Endodermal cell (in vitro differentiated cells): ENCODE data around the gene BRF1. TPM values are rescaled to one million over a fixed set of nuclear protein-coding genes. Genes with fewer than 3 reads are reported as not detected.

Experiments
- DNase-seq: peaks from one replicate; pipeline ENCODE4 v3.0.0-alpha.2; 2017
- H3K27ac ChIP-seq: 2 replicates; pipeline ENCODE4 v1.5.1; 2013; ENCODE audit warnings: mild to moderate bottlenecking, low read depth, low read length, moderate library complexity
- H3K27me3 ChIP-seq: 2 replicates; pipeline ENCODE4 v1.6.1; 2013; ENCODE audit warnings: mild to moderate bottlenecking, low read length, moderate library complexity; ENCODE audit not compliant: insufficient read depth, control insufficient read depth, poor library complexity, severe bottlenecking
- H3K36me3 ChIP-seq: 2 replicates; pipeline ENCODE4 v1.7.0; 2013; ENCODE audit warnings: mild to moderate bottlenecking, low read length, moderate library complexity; ENCODE audit not compliant: control insufficient read depth, insufficient read depth
- H3K4me1 ChIP-seq: one replicate; pipeline ENCODE4 v1.7.0; 2013; ENCODE audit warnings: low read length; ENCODE audit not compliant: control insufficient read depth, insufficient read depth
- H3K4me3 ChIP-seq: 2 replicates; pipeline ENCODE4 v1.5.1; 2013; ENCODE audit warnings: mild to moderate bottlenecking, low read length, moderate library complexity
- H3K9ac ChIP-seq: 2 replicates; pipeline ENCODE4 v1.6.1; 2013; ENCODE audit warnings: mild to moderate bottlenecking, low read length, moderate library complexity; ENCODE audit not compliant: poor library complexity, severe bottlenecking; ENCODE audit errors: extremely low read depth
- H3K9me3 ChIP-seq: 2 replicates; pipeline ENCODE4 v1.6.1; 2013; ENCODE audit warnings: mild to moderate bottlenecking, low read length, moderate library complexity; ENCODE audit not compliant: control insufficient read depth
- H3K27ac Mint-ChIP-seq: 2 replicates; pipeline ENCODE4 v1.8.0; 2020; ENCODE audit warnings: mixed read lengths
- H3K27me3 Mint-ChIP-seq: 2 replicates; pipeline ENCODE4 v1.8.0; 2021; ENCODE audit warnings: mild to moderate bottlenecking, mixed read lengths; ENCODE audit not compliant: insufficient read depth
- H3K36me3 Mint-ChIP-seq: 2 replicates; pipeline ENCODE4 v1.8.0; 2020; ENCODE audit warnings: low read depth, mixed read lengths
- H3K4me1 Mint-ChIP-seq: 2 replicates; pipeline ENCODE4 v1.8.0; 2020; ENCODE audit warnings: mixed read lengths
- H3K4me3 Mint-ChIP-seq: 2 replicates; pipeline ENCODE4 v1.8.0; 2020; ENCODE audit warnings: mild to moderate bottlenecking, moderate library complexity, mixed read lengths
- H3K9me3 Mint-ChIP-seq: 2 replicates; pipeline ENCODE4 v1.8.0; 2020; ENCODE audit warnings: mild to moderate bottlenecking, mixed read lengths
- WGBS, 2 experiments: methylation state at CpG; one replicate each; pipeline versions ENCODE4 v1.1.5 to v1.1.7; 2013; ENCODE audit warnings: missing lambda C conversion rate in 2 of 2, mixed read lengths in 1 of 2; ENCODE audit not compliant: insufficient coverage in 1 of 2, insufficient read length in 1 of 2; 5-methylcytosine and 5-hydroxymethylcytosine counted together
- total RNA-seq, 2 donors: library from RNA; stranded (reverse); fragmentation: NEBNext Ultra II Directional in 1 of 2; extraction: Animal tissue kit (Norgen Biotek cat#: 25700) in 1 of 2; gene quantifications; 2 replicates in 1 of 2; 3 replicates in 1 of 2; pipeline ENCODE4 v1.2.1, GENCODE V29; 2021
- TF ChIP-seq, protein P1 (sequence below): fragments of 200-600 bp; sonication (generic); conservative IDR thresholded peaks from 2 replicates; pipeline ENCODE4 v1.5.0; 2021; ENCODE audit warnings: antibody characterized with exemption, mild to moderate bottlenecking

BRF1 gene
- total RNA-seq, 2 donors from 2014 or later: 37.0 to 44.5 TPM

GRCh38 chr14:105260959-105261358 lies 39.8 kb downstream of the BRF1 start:
- TF ChIP-seq, protein P1, sequence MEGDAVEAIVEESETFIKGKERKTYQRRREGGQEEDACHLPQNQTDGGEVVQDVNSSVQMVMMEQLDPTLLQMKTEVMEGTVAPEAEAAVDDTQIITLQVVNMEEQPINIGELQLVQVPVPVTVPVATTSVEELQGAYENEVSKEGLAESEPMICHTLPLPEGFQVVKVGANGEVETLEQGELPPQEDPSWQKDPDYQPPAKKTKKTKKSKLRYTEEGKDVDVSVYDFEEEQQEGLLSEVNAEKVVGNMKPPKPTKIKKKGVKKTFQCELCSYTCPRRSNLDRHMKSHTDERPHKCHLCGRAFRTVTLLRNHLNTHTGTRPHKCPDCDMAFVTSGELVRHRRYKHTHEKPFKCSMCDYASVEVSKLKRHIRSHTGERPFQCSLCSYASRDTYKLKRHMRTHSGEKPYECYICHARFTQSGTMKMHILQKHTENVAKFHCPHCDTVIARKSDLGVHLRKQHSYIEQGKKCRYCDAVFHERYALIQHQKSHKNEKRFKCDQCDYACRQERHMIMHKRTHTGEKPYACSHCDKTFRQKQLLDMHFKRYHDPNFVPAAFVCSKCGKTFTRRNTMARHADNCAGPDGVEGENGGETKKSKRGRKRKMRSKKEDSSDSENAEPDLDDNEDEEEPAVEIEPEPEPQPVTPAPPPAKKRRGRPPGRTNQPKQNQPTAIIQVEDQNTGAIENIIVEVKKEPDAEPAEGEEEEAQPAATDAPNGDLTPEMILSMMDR: no peak
- H3K4me3 ChIP-seq: no peak overlapping the region
- H3K27me3 ChIP-seq: no peaks in the 10 kb centered on the region
- no peaks in the 10 kb centered on the region for H3K4me1 ChIP-seq
- H3K27ac ChIP-seq: peak overlapping the region; percentile 53
- WGBS, 2 experiments: 89 to 94% methylated on average over 12 of the region's 12 CpGs
- Mint-ChIP-seq H3K36me3 (peaks cover 16% of the 10 kb centered on the region), H3K27me3 (no peaks in the 10 kb centered on the region), H3K27ac (no peak overlapping the region), H3K4me1 (no peaks in the 10 kb centered on the region), H3K9me3 (no peaks in the 10 kb centered on the region), H3K4me3 (no peak overlapping the region)
- H3K9ac ChIP-seq: no peak overlapping the region
- no peaks in the 10 kb centered on the region for H3K9me3 ChIP-seq
- no peaks in the 10 kb centered on the region for H3K36me3 ChIP-seq
- DNase-seq: no peak

DNA sequence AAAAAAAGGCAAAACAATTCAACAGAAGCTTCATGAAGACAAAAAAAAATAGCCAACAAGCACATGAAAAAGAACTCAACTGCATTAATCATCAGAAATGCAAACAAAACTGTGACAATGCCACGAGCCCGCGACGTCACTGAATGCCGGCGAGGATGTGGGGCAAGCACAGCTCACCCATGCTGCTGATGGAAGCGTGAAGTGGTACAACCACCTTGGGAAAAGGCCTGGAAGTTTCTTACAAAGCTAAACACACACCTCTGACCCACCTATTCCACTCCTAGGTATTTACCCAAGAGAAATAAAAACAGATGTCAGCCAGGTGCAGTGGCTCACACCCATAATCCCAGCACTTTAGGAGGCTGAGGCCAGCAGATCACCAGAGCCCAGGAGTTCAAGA lies 42.0 kb downstream of the BRF1 start:
- Histone ChIP-seq H3K27me3 (no peaks in the 10 kb centered on the region), H3K9me3 (no peaks in the 10 kb centered on the region), H3K36me3 (no peaks in the 10 kb centered on the region), H3K9ac (no peak overlapping the region), H3K4me3 (no peak overlapping the region), H3K4me1 (no peaks in the 10 kb centered on the region), H3K27ac (no peak overlapping the region)
- 96 to 100% methylated on average over 7 of the region's 7 CpGs for WGBS, 2 experiments
- Mint-ChIP-seq H3K27me3 (no peaks in the 10 kb centered on the region), H3K4me3 (no peak overlapping the region), H3K9me3 (no peaks in the 10 kb centered on the region), H3K36me3 (peaks cover 9% of the 10 kb centered on the region), H3K27ac (no peak overlapping the region), H3K4me1 (no peaks in the 10 kb centered on the region)
- TF ChIP-seq, protein P1: no peak
- no peak for DNase-seq

DNA sequence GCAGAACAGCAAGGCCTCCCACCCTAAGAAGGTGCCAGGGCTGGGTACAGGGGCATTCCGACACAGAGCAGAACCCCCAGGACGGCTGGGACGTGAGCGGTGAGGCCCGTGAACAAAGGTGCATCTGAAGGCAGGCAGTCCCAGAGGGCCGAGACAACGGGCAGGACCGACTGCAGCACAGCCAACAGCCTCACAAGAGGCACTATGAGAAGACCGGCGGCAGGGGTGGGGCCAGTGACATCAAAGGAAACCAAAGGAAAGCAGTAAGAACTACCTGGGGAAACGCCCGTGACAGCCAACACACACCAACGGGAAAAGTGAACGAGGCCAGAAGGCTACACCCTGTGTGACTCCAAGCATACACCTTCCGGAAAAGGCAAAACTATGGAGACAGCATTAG lies 43.3 kb downstream of the BRF1 start:
- Histone ChIP-seq H3K4me1 (no peaks in the 10 kb centered on the region), H3K27ac (no peak overlapping the region), H3K36me3 (no peaks in the 10 kb centered on the region), H3K4me3 (no peak overlapping the region), H3K9me3 (no peaks in the 10 kb centered on the region), H3K27me3 (no peaks in the 10 kb centered on the region), H3K9ac (no peak overlapping the region)
- no peaks in the 10 kb centered on the region for H3K27me3 Mint-ChIP-seq
- no peaks in the 10 kb centered on the region for H3K4me1 Mint-ChIP-seq
- 91 to 96% methylated on average over 14 to 15 of the region's 15 CpGs for WGBS, 2 experiments
- no peak overlapping the region for H3K4me3 Mint-ChIP-seq
- TF ChIP-seq, protein P1: no peak
- H3K9me3 Mint-ChIP-seq: no peaks in the 10 kb centered on the region
- DNase-seq: no peak
- H3K36me3 Mint-ChIP-seq: peaks cover 10% of the 10 kb centered on the region
- H3K27ac Mint-ChIP-seq: peak overlapping the region; percentile 49
